Activated CD4-positive, alpha-beta T cell treated with anti-CD3 and anti-CD28 coated beads, Interleukin-2, amount 10 ng/mL, durations not matched to agents 24 days and 14 days (primary cell): ENCODE measurements around the gene DBNL. TPM values are rescaled to one million over a fixed set of nuclear protein-coding genes. Genes with fewer than 3 reads are reported as not detected.
A peak's percentile ranks its signal among the peaks of the same experiment; 100 is the strongest.

Experiments used
- DNase-seq: peaks from one replicate; pipeline ENCODE4 v3.0.0; 2022
- H3K27ac Mint-ChIP-seq: one replicate; pipeline ENCODE4 v1.8.0; 2022; ENCODE audit warnings: mild to moderate bottlenecking, mixed read lengths
- H3K27me3 Mint-ChIP-seq: one replicate; pipeline ENCODE4 v1.8.0; 2022; ENCODE audit warnings: mixed read lengths
- H3K36me3 Mint-ChIP-seq: one replicate; pipeline ENCODE4 v1.8.0; 2022; ENCODE audit warnings: low read depth, mild to moderate bottlenecking, mixed read lengths
- H3K4me1 Mint-ChIP-seq: one replicate; pipeline ENCODE4 v1.8.0; 2021; ENCODE audit warnings: mixed read lengths
- H3K4me3 Mint-ChIP-seq: one replicate; pipeline ENCODE4 v1.8.0; 2022; ENCODE audit warnings: mild to moderate bottlenecking, moderate library complexity, mixed read lengths
- H3K9me3 Mint-ChIP-seq: one replicate; pipeline ENCODE4 v1.8.0; 2021; ENCODE audit warnings: mixed read lengths
- intact Hi-C: fragments of 100-400 bp; cut with micrococcal nuclease; formaldehyde crosslinking; loops from one replicate; pipeline ENCODE4 v1.15.1; 2023
- total RNA-seq: library from RNA; stranded (reverse); gene quantifications from 2 replicates; pipeline ENCODE4 v1.2.3, GENCODE V29; 2022

The DBNL gene
- total RNA-seq, 1 donor from 2014 or later, result 127 TPM

GRCh38 chr7:44106311-44107065 lies 62.0 kb downstream of the DBNL start:
- Mint-ChIP-seq H3K27ac (no peak overlapping the region), H3K36me3 (no peaks in the 10 kb centered on the region), H3K9me3 (no peaks in the 10 kb centered on the region), H3K27me3 (peaks cover 17% of the 10 kb centered on the region), H3K4me1 (peaks cover 7% of the 10 kb centered on the region), H3K4me3 (no peak overlapping the region)
- intact Hi-C loops, result no loop called here
- no peak for DNase-seq

GRCh38 chr7:44107116-44107960 lies 62.8 kb downstream of the DBNL start:
- H3K9me3 Mint-ChIP-seq, result no peaks in the 10 kb centered on the region
- no peak overlapping the region for H3K27ac Mint-ChIP-seq
- H3K4me1 Mint-ChIP-seq, result peaks cover 7% of the 10 kb centered on the region
- intact Hi-C loops, result no loop called here
- H3K4me3 Mint-ChIP-seq, result no peak overlapping the region
- peaks cover 14% of the 10 kb centered on the region for H3K27me3 Mint-ChIP-seq
- H3K36me3 Mint-ChIP-seq, result no peaks in the 10 kb centered on the region
- no peak for DNase-seq

GRCh38 chr7:44107961-44108767 lies 63.7 kb downstream of the DBNL start:
- no peaks in the 10 kb centered on the region for H3K9me3 Mint-ChIP-seq

GRCh38 chr7:44108768-44109750 lies 64.6 kb downstream of the DBNL start:
- Mint-ChIP-seq H3K4me3 (no peak overlapping the region), H3K27me3 (peaks cover 6% of the 10 kb centered on the region), H3K9me3 (no peaks in the 10 kb centered on the region), H3K36me3 (peaks cover 10% of the 10 kb centered on the region), H3K4me1 (peaks cover 7% of the 10 kb centered on the region), H3K27ac (no peak overlapping the region)
- intact Hi-C loops, result no loop called here
- DNase-seq, result no peak

More at GRCh38 chr7:44107961-44108767, 63.7 kb downstream of the DBNL start:
- Mint-ChIP-seq H3K4me3 (no peak overlapping the region), H3K36me3 (peaks cover 4% of the 10 kb centered on the region), H3K27me3 (peaks cover 11% of the 10 kb centered on the region), H3K27ac (peak overlapping the region; percentile 3), H3K4me1 (peaks cover 7% of the 10 kb centered on the region)
- no peak for DNase-seq
- intact Hi-C loops, result no loop called here

GRCh38 chr7:44109991-44110390 lies 65.5 kb downstream of the DBNL start:
- H3K36me3 Mint-ChIP-seq, result peaks cover 17% of the 10 kb centered on the region
- peaks cover 7% of the 10 kb centered on the region for H3K4me1 Mint-ChIP-seq
- H3K4me3 Mint-ChIP-seq, result no peak overlapping the region
- intact Hi-C loops, result no loop called here
- no peak for DNase-seq
- H3K27ac Mint-ChIP-seq, result no peak overlapping the region
- no peaks in the 10 kb centered on the region for H3K9me3 Mint-ChIP-seq
- peaks cover 6% of the 10 kb centered on the region for H3K27me3 Mint-ChIP-seq

GRCh38 chr7:44110719-44111635 lies 66.5 kb downstream of the DBNL start:
- Mint-ChIP-seq H3K4me1 (no peaks in the 10 kb centered on the region), H3K27me3 (no peaks in the 10 kb centered on the region), H3K4me3 (no peak overlapping the region)

More at GRCh38 chr7:44110719-44111635, 66.5 kb downstream of the DBNL start:
- DNase-seq, result no peak
- Mint-ChIP-seq H3K36me3 (peaks cover 18% of the 10 kb centered on the region), H3K9me3 (no peaks in the 10 kb centered on the region), H3K27ac (no peak overlapping the region)
- intact Hi-C loops, result no loop called here

Other genes with a start within 250 kb of the DBNL start
- gene MRPS24, start 175.2 kb upstream of the DBNL start, total RNA-seq, result 119 and 123 TPM in 2 replicates
- 33.2 and 33.4 TPM in 2 replicates for gene URGCP, start 138.1 kb upstream of the DBNL start, total RNA-seq
- gene UBE2D4, start 118.3 kb upstream of the DBNL start, total RNA-seq, result 16.0 and 17.2 TPM in 2 replicates
- gene SPDYE1, start 46.8 kb upstream of the DBNL start, total RNA-seq, result not detected in 2 replicates
- gene PGAM2, start 20.9 kb downstream of the DBNL start, total RNA-seq, result 0.42 TPM in 1 of 2 replicates, not detected in the other
- 39.3 and 41.9 TPM in 2 replicates for gene POLM, start 37.8 kb downstream of the DBNL start, total RNA-seq
- 21.6 and 22.2 TPM in 2 replicates for gene AEBP1, start 59.6 kb downstream of the DBNL start, total RNA-seq
- gene POLD2, start 78.8 kb downstream of the DBNL start, total RNA-seq, result 259 and 286 TPM in 2 replicates
- gene MYL7, start 96.6 kb downstream of the DBNL start, total RNA-seq, result not detected in 2 replicates
- gene GCK, start 144.7 kb downstream of the DBNL start, total RNA-seq, result 1.7 and 2.0 TPM in 2 replicates
- 87.3 and 92.8 TPM in 2 replicates for gene YKT6, start 156.3 kb downstream of the DBNL start, total RNA-seq